Measurements from ENCODE around the gene FBXO39. TPM values are rescaled to one million over a fixed set of nuclear protein-coding genes. Genes with fewer than 3 reads are reported as not detected.
"Not testable (repeated sequence)": the region's sequence is repeated elsewhere in the genome, so short reads cannot be mapped to it uniquely, and the experiment has no call there.

The FBXO39 gene
- total RNA-seq, 1 donor from 2014 or later = not detected

GRCh38 chr17:6757747-6758146 lies 18.3 kb upstream of the FBXO39 start:
- H3K27ac Mint-ChIP-seq = no peak overlapping the region
- peaks cover 40% of the 10 kb centered on the region for H3K27me3 Mint-ChIP-seq
- TF ChIP-seq CTCF (conservative IDR thresholded peaks at IDR 0.05) = no peak
- H3K4me1 Mint-ChIP-seq (ENCODE audit: unreplicated experiment) = peaks cover 3% of the 10 kb centered on the region
- H3K4me3 Mint-ChIP-seq = no peak overlapping the region
- H3K9me3 Mint-ChIP-seq = no peaks in the 10 kb centered on the region
- no peaks in the 10 kb centered on the region for H3K36me3 Mint-ChIP-seq
- no peak for DNase-seq (ENCODE audit: extremely low spot score, unreplicated experiment)

- Mint-ChIP-seq H3K4me3 (no peak overlapping the region), H3K4me1 (ENCODE audit: unreplicated experiment) (no peaks in the 10 kb centered on the region), H3K27me3 (peaks cover 55% of the 10 kb centered on the region), H3K36me3 (no peaks in the 10 kb centered on the region), H3K9me3 (no peaks in the 10 kb centered on the region), H3K27ac (no peak overlapping the region)
- TF ChIP-seq CTCF (conservative IDR thresholded peaks at IDR 0.05) = no peak
- DNase-seq (ENCODE audit: extremely low spot score, unreplicated experiment) = no peak
Observed at GRCh38 chr17:6761779-6762178, 14.2 kb upstream of the FBXO39 start.

- peaks cover 53% of the 10 kb centered on the region for H3K27me3 Mint-ChIP-seq
- no peak overlapping the region for H3K27ac Mint-ChIP-seq
- H3K9me3 Mint-ChIP-seq = peaks cover 6% of the 10 kb centered on the region
- no peak for DNase-seq (ENCODE audit: extremely low spot score, unreplicated experiment)
- H3K4me3 Mint-ChIP-seq = no peak overlapping the region
- H3K4me1 Mint-ChIP-seq (ENCODE audit: unreplicated experiment) = no peaks in the 10 kb centered on the region
- TF ChIP-seq CTCF (conservative IDR thresholded peaks at IDR 0.05) = no peak
- H3K36me3 Mint-ChIP-seq = no peaks in the 10 kb centered on the region
Observed at GRCh38 chr17:6768447-6768846, 7.6 kb upstream of the FBXO39 start.

- no peak overlapping the region for H3K4me3 Mint-ChIP-seq
- no peaks in the 10 kb centered on the region for H3K4me1 Mint-ChIP-seq (ENCODE audit: unreplicated experiment)
- no peak overlapping the region for H3K27ac Mint-ChIP-seq
- peaks cover 60% of the 10 kb centered on the region for H3K27me3 Mint-ChIP-seq
- no peak for DNase-seq (ENCODE audit: extremely low spot score, unreplicated experiment)
- H3K36me3 Mint-ChIP-seq = no peaks in the 10 kb centered on the region
- H3K9me3 Mint-ChIP-seq = peaks cover 12% of the 10 kb centered on the region
- no peak for TF ChIP-seq CTCF (conservative IDR thresholded peaks at IDR 0.05)
Observed at GRCh38 chr17:6772016-6772415, 4.0 kb upstream of the FBXO39 start.

GRCh38 chr17:6774906-6775305 lies 1.1 kb upstream of the FBXO39 start:
- H3K9me3 Mint-ChIP-seq; DNase-seq (ENCODE audit: extremely low spot score, unreplicated experiment); H3K27ac Mint-ChIP-seq; H3K4me3 Mint-ChIP-seq; H3K4me1 Mint-ChIP-seq (ENCODE audit: unreplicated experiment); H3K36me3 Mint-ChIP-seq: not testable (repeated sequence)
- peaks cover 84% of the 10 kb centered on the region for H3K27me3 Mint-ChIP-seq

- DNase-seq (ENCODE audit: extremely low spot score, unreplicated experiment) = no peak
- Mint-ChIP-seq H3K27ac (no peak overlapping the region), H3K36me3 (no peaks in the 10 kb centered on the region), H3K4me1 (ENCODE audit: unreplicated experiment) (no peaks in the 10 kb centered on the region), H3K4me3 (no peak overlapping the region), H3K27me3 (peaks cover 88% of the 10 kb centered on the region), H3K9me3 (peaks cover 2% of the 10 kb centered on the region)
- TF ChIP-seq CTCF (conservative IDR thresholded peaks at IDR 0.05) = no peak
Observed at GRCh38 chr17:6779411-6779810, 3.4 kb downstream of the FBXO39 start.
